Right kidney (tissue), 1 donor: ENCODE results near the gene QSOX1.
"Not testable (repeated sequence)": the region's sequence is repeated elsewhere in the genome, so short reads cannot be mapped to it uniquely, and the experiment has no call there.

ENCODE experiments used
- DNase-seq: peaks from one replicate; pipeline ENCODE4 v3.0.0-alpha.2; 2016

The QSOX1 gene

GRCh38 chr1:180188091-180188506 is 33.4 kb downstream of the QSOX1 start:
- peak; percentile 46 for DNase-seq

- no peak for DNase-seq
Measured at GRCh38 chr1:180188684-180189175, 34.1 kb downstream of the QSOX1 start.

GRCh38 chr1:180190091-180190490 is 35.4 kb downstream of the QSOX1 start:
- no peak for DNase-seq

GRCh38 chr1:180192172-180192571 is 37.5 kb downstream of the QSOX1 start:
- DNase-seq = no peak

- DNase-seq = no peak
Measured at GRCh38 chr1:180193141-180194047, 38.7 kb downstream of the QSOX1 start.

GRCh38 chr1:180194048-180194425 is 39.4 kb downstream of the QSOX1 start:
- no peak for DNase-seq

- DNase-seq = no peak
Measured at GRCh38 chr1:180194546-180195207, 40.0 kb downstream of the QSOX1 start.

GRCh38 chr1:180195401-180195800 is 40.7 kb downstream of the QSOX1 start:
- no peak for DNase-seq

GRCh38 chr1:180195916-180196315 is 41.2 kb downstream of the QSOX1 start:
- no peak for DNase-seq

GRCh38 chr1:180196436-180197003 is 41.9 kb downstream of the QSOX1 start:
- no peak for DNase-seq

GRCh38 chr1:180197231-180197630 is 42.6 kb downstream of the QSOX1 start:
- no peak for DNase-seq

- no peak for DNase-seq
Measured at GRCh38 chr1:180198196-180198595, 43.5 kb downstream of the QSOX1 start.

- DNase-seq = no peak
Measured at GRCh38 chr1:180198611-180199010, 43.9 kb downstream of the QSOX1 start.

GRCh38 chr1:180199018-180199417 is 44.3 kb downstream of the QSOX1 start:
- no peak for DNase-seq

GRCh38 chr1:180201451-180202200 is 47.0 kb downstream of the QSOX1 start:
- DNase-seq = no peak

- DNase-seq = not testable (repeated sequence)
Measured at GRCh38 chr1:180202588-180202987, 47.9 kb downstream of the QSOX1 start.

- DNase-seq = no peak
Measured at GRCh38 chr1:180204231-180204630, 49.6 kb downstream of the QSOX1 start.

GRCh38 chr1:180206581-180206980 is 51.9 kb downstream of the QSOX1 start:
- DNase-seq = no peak

GRCh38 chr1:180208264-180208663 is 53.6 kb downstream of the QSOX1 start:
- no peak for DNase-seq

- no peak for DNase-seq
Measured at GRCh38 chr1:180210008-180210620, 55.4 kb downstream of the QSOX1 start.

GRCh38 chr1:180211156-180211859 is 56.6 kb downstream of the QSOX1 start:
- no peak for DNase-seq
